Retina (tissue), 1 donor: ENCODE data around the gene CPSF4L.
A peak's percentile ranks its signal among the peaks of the same experiment; 100 is the strongest.
"Not testable (repeated sequence)": the region's sequence is repeated elsewhere in the genome, so short reads cannot be mapped to it uniquely, and the experiment has no call there.

Experiments
- DNase-seq: peaks from one replicate; pipeline ENCODE4 v3.0.0-alpha.2; 2016

CPSF4L gene

DNA sequence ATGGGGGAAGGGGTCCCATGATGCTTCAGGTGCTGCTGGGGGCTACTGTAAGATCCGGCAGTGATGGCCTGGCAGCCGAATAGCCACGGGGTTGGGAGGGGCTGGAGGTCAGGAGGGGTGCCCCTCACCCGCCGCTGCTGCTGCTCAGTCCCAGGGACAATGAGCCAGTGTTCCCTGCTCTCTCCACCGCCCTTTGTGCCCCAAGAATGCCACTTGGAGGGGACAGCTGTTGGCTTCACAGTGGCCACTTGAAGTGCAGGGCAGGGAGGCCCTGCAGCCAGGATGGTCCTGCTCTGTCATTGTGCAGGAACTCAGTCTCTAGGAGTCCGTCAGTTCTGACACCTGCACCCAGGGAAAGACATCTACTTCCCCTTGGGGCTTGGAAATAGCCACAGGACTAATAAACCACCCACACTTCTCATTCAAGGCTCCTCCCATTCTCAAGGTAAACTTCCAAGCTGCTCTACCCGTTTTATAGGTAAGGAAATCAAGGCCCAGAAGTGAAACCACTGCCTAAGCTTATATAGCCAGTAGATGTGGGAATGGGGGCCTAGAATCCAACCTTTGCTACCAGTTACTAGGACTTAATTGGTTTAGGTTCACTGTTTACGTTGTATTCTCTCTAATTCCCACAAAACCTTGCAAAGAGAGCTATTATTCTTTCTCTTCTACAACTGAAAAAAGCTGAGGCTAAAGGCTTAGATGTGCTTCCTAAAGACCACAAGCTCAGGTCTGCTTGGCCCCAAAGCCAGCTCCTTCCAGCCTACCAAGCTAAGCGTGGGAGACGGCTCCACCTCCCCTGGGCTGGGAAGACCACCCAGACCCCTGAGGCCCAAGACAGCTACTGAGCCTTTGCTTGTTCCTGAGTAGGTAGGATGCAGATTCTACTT is 6.2 kb upstream of the CPSF4L start:
- no peak for DNase-seq

- DNase-seq = no peak
These were observed 5.1 kb upstream of the CPSF4L start for GRCh38 chr17:73266796-73267195.

DNA sequence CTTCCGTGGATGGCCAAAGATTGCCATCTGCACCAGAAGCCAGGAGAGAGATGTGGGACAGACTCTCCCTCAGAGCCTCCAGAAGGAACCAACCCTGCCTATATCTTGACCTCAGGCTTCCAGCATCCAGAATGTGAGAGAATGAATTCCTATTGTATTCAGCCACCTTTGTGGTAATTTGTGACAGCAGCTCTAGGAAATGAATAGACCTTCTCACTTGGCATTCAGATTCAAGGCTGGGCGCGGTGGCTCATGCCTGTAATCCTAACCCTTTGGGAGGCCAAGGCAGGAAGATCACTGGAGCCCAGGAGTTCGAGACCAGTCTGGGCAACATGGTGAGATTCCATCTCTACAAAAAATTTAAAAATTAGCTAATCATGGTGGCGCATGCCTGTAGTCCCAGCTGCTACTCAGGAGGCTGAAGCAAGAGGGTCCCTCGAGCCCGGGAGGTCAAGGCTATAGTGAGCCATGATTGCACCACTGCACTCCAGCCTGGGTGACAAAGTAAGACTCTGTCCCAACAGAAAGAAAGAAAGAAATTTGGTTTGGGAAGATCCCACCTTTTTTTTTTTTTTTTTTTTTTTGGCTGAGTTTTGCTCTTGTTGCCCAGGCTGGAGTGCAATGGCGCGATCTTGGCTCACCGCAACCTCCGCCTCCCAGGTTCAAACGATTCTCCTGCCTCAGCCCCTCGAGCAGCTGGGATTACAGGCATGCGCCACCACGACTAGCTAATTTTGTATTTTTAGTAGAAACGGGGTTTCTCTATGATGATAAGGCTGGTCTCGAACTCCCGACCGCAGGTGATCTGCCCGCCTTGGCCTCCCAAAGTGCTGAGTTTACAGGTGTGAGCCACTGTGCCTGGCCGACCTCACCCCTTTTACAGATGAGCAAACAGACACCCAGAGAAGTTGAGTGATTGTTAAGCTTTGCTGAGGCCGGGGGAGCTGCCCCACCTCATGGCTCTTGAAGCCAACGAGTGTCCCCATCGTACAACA is 4.3 kb upstream of the CPSF4L start:
- no peak for DNase-seq

DNA sequence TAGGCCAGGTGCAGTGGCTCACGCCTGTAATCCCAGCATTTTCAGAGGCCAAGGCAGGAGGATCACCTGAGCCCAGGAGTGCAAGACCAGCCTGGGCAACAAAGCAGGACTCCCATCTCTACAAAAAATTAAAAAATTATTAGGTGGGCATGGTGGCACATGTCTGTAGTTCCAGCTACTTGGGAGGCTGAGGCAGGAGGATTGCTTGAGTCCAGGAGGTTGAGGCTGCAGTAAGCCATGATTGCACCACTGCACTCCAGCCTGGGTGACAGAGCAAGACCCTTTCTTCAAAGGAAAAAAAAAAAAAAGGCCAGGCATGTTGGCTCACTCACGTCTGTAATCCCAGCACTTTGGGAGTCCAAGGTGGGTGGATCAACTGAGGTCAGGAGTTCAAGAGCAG is 2.8 kb upstream of the CPSF4L start:
- DNase-seq = not testable (repeated sequence)

GRCh38 chr17:73262676-73263642 is 1.3 kb upstream of the CPSF4L start:
- DNase-seq = peak; percentile 88

DNA sequence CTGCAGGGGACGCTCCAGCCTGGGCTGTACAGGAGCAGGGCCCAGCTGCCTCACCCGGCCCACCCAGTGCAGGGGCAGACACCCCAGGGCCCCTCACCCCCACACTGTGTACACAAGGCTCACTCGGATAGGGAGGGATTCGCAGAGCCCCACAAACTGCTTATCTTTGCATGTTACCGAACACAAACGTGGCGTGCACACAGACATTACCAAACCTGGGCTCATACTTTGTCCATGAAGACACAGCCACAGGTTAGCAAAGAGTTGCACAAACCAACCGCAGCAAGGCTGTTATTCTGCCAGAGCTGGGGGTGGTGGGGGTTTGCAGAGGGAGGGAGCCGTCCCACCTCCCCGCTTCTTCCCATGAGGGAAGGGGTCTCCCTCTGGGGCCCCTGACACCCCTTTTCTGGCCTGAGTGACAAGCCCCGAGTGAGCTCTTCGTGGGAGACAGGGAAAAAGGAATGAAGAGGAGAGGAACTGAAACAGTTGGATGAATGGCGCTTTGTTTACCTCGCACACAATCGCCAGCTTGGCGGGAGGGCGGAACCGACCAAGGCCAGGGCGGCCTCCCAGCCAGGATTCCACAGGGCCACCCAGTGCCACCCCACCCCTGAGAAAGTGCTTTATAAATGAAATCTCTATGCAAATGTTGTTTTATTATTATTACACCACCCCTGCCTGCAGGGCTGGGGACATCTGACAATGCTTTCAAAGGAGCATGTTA is 434 bp upstream of the CPSF4L start:
- DNase-seq = no peak

GRCh38 chr17:73257516-73257915 is 4.2 kb downstream of the CPSF4L start:
- DNase-seq = no peak

- no peak for DNase-seq
These were observed 5.5 kb downstream of the CPSF4L start for GRCh38 chr17:73256220-73256619.

- DNase-seq = peak; percentile 89
These were observed 6.0 kb downstream of the CPSF4L start for GRCh38 chr17:73255671-73256181.

- DNase-seq = no peak
These were observed 9.8 kb downstream of the CPSF4L start for GRCh38 chr17:73251871-73252270.

DNA sequence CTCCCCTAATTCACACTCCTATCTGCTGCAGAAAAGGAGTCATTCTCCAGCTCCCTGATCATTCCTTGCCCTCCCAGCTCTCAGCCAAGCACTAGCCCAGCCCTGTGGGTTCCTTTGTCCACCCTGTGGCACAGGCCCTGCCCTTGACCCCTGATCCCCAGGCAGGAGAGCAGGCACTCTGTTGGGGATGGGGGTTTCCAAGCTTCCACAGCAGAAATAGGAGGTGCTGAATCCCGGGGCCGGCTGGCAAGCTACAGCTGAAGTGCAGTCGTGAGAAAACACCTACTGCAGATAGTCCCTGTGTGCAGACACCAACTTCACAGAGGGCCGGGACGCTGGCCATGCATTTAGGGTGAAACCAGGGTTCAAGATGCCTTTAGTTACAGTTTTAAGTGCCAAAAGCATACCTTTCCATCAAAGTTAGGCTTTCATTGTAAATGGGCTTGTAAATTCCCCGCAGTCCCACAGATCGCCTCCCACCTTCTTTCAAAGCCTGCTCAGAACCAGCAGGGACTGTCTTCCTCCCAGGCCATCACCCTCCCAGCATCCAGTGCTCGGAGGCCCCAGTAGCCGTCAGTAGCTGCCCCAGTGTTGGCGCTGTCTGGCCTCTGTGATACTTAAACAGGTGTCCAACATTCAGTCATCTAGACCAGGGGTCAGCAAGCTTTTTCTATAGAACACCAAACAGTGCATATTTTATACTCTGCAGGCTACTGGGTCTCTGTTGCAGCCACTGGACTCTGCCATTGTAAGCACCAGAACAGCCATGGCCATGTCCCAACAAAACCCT is 10.6 kb downstream of the CPSF4L start:
- no peak for DNase-seq

- no peak for DNase-seq
These were observed 12.0 kb downstream of the CPSF4L start for GRCh38 chr17:73249700-73250099.

GRCh38 chr17:73248532-73248931 is 13.1 kb downstream of the CPSF4L start:
- no peak for DNase-seq

DNA sequence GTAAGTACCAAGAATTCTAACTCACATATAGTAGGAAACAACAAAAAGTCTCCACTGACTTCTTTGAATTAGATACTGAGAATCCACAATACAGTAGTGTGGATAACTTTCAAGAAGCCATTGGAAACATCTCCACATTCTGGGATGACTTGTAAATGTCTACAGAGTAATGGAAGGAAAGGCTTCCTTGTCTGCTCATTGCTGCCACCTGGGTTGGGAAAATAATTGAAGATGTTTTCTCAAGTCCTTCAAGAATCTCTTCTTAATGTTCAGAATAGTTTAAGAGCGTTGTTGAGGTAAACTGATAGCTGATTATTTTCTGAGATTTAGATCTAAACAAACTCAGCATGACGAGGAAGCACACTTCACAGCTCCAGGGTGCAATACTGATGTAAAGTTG is 14.0 kb downstream of the CPSF4L start:
- DNase-seq = no peak

DNA sequence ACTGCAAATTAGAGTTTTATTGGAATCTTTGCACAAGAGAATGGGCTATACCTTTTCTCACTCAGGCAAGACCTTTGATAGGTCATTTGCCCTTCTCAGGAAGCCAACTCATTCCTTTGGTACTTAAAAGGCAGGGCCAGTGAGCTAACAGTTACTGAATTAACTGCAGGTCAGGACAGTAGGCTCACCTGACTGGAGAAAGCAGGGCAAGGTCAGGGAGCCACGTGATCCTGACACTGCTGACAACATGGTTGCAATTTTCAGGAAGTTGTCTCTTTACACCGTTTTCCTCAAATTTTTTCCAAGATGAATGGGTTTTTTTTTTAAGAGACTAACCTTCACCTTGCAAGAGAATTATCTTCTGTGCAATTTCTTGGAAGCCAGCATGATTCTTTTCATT is 21.1 kb downstream of the CPSF4L start:
- DNase-seq = no peak

- no peak for DNase-seq
These were observed 24.0 kb downstream of the CPSF4L start for GRCh38 chr17:73237714-73238113.

GRCh38 chr17:73234736-73235135 is 26.9 kb downstream of the CPSF4L start:
- DNase-seq = no peak

DNA sequence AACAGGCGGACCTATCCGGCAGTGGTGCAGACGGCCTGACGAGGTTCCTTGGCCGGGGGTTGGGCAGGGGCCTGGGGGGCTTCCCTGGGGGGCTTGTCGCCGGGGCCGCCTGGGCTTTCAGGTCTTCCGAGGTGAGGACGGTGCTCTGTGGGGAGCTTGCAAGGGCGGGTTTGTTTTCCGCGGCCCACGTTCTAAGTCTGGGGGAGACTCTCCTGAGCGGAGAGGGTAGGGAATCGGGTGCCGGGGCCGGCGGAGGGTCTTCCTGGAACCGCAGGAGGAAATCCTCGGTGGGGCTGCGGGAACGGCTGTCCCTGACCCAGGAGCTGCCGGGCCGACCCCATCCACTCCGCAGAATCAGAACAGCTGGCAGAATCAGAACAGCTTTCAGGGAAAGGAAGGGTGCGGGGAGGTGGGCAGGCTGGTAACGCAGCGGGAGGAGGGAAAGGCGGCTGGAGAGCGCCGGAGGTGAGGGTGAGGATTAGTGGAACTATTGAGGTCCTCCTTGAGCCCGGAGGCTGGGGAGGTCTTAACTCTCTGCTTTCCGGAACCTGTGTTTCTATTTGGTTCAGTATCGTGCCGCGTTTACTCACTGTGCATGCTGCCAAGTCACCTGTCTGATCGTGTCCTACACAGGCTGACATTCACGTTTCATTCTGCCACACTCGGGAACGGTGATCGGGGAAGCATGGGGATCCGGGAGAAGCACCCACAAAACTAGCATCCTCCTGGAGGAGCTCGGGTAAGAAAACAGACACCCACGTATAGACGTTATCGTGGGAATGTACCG is 28.9 kb downstream of the CPSF4L start:
- no peak for DNase-seq

GRCh38 chr17:73231841-73232586 is 29.7 kb downstream of the CPSF4L start:
- DNase-seq = peak; percentile 99
